ENCODE data around the gene MYRF. TPM values are rescaled to one million over a fixed set of nuclear protein-coding genes. Genes with fewer than 3 reads are reported as not detected.

The MYRF gene
- total and polyA plus RNA-seq, 9 of the 15 experiments (the other 6 are each of a cell fraction or from before 2014, with no cell fraction given): 2.3 to 25.8 (median 7.1) TPM

GRCh38 chr11:61815790-61816735, 63.6 kb downstream of the MYRF start (continued):
- no peak for TF ChIP-seq RNF219 (CRISPR knock-in tag; IDR thresholded peaks at IDR 0.05)
- no peak for TF ChIP-seq FOXM1 (IDR thresholded peaks at IDR 0.05; ENCODE audit: low read depth)
- no peak; the same call in 1 of the 2 replicates for TF ChIP-seq FOXM1 (CRISPR knock-in tag; IDR thresholded peaks at IDR 0.05; ENCODE audit: low read depth)
- TF ChIP-seq PURB (CRISPR knock-in tag; IDR thresholded peaks at IDR 0.05; ENCODE audit: low read depth): no peak
- peak; percentile 49 for TF ChIP-seq POLR2B (IDR thresholded peaks at IDR 0.05; ENCODE audit: low read depth, partially characterized antibody)
- no peak for TF ChIP-seq SLC30A9 (CRISPR knock-in tag; IDR thresholded peaks at IDR 0.05)
- peak; percentile 33 for TF ChIP-seq KDM5B (IDR thresholded peaks at IDR 0.05; ENCODE audit: insufficient replicate concordance, low read depth, low read length)
- TF ChIP-seq CHAMP1 (IDR thresholded peaks at IDR 0.05): no peak
- no peak for TF ChIP-seq THAP12 (CRISPR knock-in tag; IDR thresholded peaks at IDR 0.05)
- TF ChIP-seq EHMT2 (IDR thresholded peaks at IDR 0.05): no peak
- TF ChIP-seq ZHX1 (conservative IDR thresholded peaks at IDR 0.05; ENCODE audit: low read length): no peak
- no peak; the same call in 1 of the 2 replicates for TF ChIP-seq ARID1B (IDR thresholded peaks at IDR 0.05)
- TF ChIP-seq U2AF2 (optimal IDR thresholded peaks at IDR 0.05; ENCODE audit: low read depth, low read length): no peak
- TF ChIP-seq ZNF277 (CRISPR knock-in tag; IDR thresholded peaks at IDR 0.05; ENCODE audit: borderline replicate concordance): no peak
- TF ChIP-seq GABPA (tag; conservative IDR thresholded peaks at IDR 0.05; ENCODE audit: low read depth): 0 out of 2 replicates have a peak, but pooled peaks have one; percentile 5

Measured in K562 (cell line).